NCI-H1694 treated with DMSO at 0.1 percent for 48 hours (cell line): ENCODE results near the gene CHMP4A.

ENCODE experiments used
- DNase-seq: peaks from one replicate; lab custom pipeline; 2025; lab: John Stamatoyannopoulos, UW

The CHMP4A gene

GRCh38 chr14:24195186-24196070 is 17.9 kb downstream of the CHMP4A start, which contains the start of gene TM9SF1:
TSS of gene TM9SF1 (minus strand) at chr14:24195441. CDS start at chr14:24195019, 422 bp downstream.
- peak; percentile 55 for DNase-seq

- no peak for DNase-seq
Measured at GRCh38 chr14:24194873-24195185, 18.5 kb downstream of the CHMP4A start.

DNA sequence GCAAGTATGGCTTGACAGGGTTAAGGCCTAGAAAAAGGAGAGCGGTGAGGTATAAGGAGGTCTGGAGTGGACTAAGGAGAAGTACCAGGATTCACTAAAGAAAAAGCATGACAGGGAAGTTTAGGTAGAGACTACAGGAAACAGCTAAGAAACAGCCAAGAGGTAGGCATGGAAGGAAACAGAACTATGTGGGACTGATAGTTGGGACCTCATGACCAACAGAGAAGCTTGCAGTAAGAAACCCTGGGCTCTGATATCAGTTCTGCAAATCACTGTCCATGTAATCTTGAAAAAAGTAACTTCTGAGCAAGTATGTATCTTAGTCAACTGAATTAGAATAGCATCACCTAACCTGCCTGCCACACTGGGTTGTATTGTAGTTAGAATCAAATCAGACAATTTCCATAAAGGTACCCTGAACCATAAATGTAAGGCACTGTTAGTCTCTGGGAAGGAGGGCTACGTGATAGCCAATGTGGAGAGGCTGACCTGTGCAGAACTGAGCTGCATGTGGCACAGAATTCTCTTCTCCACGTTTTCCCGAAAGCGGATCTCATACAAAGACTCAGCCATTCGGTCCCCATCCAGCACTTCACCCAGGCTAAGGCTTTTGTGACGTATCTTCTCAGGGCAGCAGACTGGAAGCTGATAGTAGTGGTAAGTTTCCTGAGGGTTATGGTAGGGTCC is 19.0 kb downstream of the CHMP4A start:
- DNase-seq: no peak

DNA sequence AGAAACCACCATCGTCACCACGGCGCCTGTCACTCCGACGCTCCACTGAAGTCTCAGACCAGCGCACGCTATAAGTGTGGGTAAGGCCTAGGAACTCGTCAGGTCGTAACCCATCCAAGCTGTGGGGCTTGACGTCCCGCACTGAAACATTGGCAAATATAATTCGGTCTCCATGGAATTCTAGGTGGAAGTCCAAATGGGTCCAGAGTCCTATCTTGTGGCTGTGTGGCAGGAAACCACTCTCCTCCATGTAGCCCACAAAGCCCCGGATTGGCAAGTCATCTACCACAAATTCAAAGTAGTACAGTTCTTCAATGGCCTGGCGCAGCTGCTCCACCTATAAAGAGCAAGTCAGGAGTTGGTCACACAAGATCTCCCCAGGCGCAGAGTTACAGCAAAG is 20.4 kb downstream of the CHMP4A start:
- no peak for DNase-seq

- no peak for DNase-seq
Measured at GRCh38 chr14:24190416-24190815, 22.9 kb downstream of the CHMP4A start.

DNA sequence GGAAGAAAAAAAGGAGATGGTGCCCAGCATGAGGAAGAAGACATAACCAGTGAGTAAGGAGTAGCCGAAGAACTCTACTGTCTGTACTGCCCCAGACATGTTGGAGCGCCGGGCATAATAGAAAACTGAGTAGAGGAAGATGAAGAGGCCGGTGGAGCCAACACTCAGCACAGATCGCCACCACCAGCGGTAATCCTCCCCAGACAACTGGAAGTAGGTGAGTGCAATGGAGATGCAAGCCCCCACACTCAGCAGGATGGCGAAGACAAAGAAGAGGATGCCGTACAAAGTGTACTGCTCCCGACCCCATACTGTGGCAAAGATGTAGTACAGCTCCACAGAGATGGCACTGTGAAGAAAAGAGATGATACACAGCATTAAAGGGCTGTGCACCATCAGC is 23.8 kb downstream of the CHMP4A start:
- DNase-seq: no peak

GRCh38 chr14:24189059-24189375 is 24.3 kb downstream of the CHMP4A start:
- DNase-seq: no peak

GRCh38 chr14:24188251-24189058 is 24.8 kb downstream of the CHMP4A start, which contains the start of gene IPO4:
TSS of gene IPO4 (minus strand) at chr14:24188816. CDS start at chr14:24188787, 29 bp downstream.
- DNase-seq: peak; percentile 96

DNA sequence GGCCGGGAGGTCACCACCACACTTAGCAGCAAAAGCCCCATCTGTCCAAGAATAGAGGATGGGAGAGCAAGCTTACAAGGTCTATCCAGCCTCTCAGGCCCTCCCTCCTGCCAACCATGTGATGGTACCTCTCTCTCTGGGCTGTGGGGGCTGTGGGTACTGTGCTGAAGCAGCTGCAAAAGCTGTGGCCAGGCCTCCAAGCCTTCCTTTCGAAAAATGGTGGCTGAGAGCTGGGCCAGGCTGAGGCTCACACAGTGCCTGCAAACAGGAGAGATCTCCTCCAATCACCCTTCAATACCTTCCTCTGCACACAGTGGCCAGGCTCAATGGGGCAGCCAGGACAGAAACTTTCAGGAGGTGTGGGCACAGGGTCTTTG is 25.8 kb downstream of the CHMP4A start:
- DNase-seq: no peak

- no peak for DNase-seq
Measured at GRCh38 chr14:24186831-24187538, 26.3 kb downstream of the CHMP4A start.

DNA sequence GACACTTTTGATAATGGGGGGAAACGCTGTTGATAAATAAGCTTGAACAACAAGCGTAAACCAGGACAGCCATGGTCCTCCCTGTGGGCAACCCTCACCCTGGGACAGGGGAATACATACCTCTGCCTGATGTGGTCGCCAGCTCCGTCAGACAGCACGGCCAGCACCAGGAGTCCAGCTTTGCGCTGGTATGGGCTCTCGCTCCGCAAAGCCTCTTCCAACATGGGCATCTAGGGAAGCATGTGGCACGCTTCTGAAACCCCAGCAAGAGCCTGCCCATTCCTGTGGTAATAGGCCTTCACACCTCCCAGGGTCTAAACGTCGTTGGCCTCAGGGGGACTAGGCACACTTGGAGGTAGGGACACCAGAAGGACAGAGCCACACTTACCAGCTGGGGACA is 27.5 kb downstream of the CHMP4A start:
- no peak for DNase-seq

- no peak for DNase-seq
Measured at GRCh38 chr14:24185026-24185425, 28.3 kb downstream of the CHMP4A start.

- DNase-seq: no peak
Measured at GRCh38 chr14:24184104-24184970, 29.0 kb downstream of the CHMP4A start.

DNA sequence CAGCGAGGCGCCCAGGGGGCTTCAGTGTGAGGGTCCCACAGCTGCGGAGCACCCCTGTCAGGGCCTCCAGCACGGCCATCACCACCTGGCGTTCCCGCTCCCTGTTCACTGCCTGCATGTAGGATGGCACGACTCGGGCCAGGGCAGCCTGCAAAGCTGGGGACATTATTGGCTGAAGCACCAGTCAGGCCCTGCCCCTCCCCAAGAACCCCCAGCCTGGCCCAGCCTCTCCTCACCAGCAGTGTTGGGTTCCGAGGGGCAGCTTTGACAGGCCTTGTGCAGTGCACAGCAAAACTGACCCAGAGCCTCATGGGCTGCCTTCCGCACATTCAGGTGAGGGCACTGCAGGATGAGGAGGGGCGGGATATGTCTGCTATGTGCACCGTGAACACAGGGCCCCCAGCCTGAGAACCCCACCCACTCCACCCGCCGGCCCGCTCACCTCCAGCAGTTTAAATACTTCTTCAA is 30.2 kb downstream of the CHMP4A start:
- no peak for DNase-seq

DNA sequence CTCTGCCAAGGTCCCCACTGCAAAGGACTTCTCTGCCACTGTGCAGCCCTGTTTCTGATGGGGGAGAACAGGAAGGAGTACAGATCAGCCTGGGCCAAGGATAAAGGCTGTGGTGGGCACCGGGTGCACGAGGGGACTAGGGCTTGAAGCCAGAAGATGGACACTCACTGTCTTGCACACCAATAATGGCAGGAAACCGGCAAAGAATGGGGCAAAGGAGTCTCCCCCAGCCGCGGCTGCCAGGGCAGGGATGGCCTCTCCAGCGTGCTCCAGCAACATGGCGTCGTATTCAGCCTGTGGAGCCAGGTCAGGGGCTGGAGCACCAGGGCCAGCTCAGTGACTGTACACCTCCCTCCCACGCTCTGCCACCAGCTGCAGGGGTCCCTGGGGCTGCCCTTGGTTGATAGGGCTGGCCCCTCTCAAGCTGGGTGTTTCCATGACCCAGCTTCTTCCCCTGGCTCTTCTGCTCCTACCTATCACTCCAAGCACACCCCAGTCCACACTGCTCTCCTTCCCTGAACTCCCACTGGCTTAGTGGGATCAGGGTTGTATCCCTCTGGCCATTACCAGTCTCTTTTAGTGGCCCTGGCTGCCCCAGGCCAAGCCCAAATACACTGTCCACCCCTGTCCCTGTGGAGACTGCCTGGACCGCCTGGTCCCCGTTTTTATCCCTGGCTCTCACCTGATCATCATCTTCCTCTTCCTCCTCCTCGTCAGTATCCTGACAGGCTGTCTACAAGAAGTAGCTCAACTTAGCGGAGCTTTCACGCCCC is 31.0 kb downstream of the CHMP4A start:
- no peak for DNase-seq

DNA sequence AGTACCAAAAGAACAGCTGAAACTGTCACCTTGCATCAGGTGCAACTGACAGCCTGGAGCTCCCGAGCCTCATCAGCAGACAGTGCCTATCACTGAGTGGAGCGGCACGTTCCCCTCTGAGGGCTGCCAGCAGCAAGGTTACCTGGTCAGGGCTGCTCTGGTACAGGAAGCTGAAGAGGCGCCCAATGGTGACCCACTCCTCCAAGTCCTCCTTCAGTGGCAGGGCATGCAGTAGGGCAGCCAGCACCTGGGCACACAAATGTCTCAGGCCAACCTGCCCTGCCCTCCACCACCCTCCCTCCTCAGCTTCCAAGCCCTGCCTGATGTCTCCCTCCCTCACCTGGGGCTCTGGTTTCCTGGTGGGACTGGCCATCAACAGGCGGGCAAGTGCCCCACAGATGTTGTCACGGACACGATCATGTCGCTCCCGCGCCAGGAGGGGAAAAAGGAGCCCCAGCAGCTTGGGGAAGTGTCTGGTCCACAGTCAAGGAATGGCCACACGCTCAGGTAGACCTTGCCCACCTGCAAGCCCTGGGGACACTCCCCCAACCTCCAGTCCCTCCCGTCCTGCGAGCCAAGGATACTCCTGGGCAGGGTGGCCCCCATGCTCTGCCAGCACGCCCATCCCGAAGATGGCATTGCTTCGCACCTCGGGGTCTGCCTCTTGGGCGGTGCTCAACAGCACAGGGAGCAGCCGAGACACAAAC is 31.8 kb downstream of the CHMP4A start:
- no peak for DNase-seq

DNA sequence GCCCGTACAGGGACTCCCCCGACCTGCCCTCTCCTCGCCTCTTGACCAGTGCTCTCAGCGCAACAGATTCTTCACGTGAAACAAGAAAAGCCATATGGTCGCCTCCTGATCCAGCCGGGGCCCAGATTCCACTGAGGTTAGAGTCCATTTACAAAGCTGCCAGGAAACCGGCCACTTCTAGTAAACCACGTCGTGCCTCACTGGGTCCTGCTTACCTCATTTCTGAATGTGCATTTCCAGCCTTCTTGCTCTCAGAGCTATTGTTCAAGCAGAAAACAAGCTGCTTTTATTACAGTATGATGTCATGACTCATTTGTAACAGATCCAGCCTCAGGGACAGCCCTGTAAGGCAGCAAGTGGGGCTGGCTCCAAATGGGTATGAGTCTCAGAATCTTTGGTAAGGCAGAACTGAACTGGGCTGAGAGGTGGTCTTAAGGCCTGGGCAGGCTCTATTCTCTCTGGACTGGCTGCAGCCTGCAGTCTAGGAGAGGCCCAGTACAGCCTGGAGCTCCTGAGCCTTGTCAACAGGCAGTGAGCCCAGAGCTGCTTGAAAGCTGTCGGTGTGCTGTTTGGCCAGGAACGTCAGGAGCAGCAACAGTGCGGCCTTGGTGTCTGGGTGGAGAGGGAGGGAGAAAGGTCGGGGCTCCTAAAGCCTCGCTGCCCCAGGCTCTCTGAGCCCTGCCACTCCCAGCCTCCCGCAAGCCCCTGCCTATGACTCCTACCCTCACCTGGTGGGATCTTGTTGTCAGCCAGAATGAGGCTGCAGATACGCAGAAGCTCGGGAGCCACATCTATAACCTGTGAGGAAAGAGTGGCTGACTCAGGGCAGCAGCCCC is 33.1 kb downstream of the CHMP4A start:
- no peak for DNase-seq

DNA sequence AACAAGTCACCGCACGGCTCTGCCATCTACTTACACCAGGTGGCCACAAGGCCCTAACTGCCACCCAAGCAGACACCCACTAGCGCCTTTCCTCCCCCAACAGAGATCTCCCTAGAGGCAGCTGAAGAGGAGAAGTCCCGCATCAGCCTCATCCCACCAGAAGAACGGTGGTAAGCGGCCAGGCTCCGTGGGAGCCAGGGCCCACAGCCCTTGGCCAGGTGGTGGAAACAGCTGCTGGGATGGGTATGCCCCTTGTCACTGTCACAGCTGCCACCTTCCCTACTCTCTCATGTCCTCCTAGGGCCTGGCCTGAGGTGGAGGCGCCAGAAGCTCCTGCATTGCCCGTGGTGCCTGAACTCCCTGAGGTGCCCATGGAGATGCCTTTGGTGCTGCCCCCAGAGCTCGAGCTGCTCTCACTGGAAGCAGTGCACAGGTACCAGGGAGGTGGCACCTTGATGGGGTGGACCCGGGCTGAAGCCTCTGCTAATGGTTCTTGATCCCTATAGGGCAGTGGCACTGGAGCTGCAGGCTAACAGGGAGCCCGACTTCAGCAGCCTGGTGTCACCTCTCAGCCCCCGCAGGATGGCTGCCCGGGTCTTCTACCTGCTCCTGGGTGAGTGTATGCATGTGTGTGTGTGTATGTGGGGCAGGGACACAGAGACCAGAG is 33.9 kb downstream of the CHMP4A start:
- no peak for DNase-seq
